OCI-LY1 (cell line): ENCODE results near the gene BOLA2B.

ENCODE experiments used
- CTCF ChIP-seq: fragments of 200-600 bp; sonication (generic), shearing (Covaris generic); IDR thresholded peaks from 2 replicates; pipeline ENCODE4 v1.5.1; 2017; ENCODE audit warnings: mild to moderate bottlenecking, antibody characterized with exemption, low read length, moderate library complexity, mixed read lengths
- EZH2 ChIP-seq: fragments of 200-600 bp; sonication (generic), shearing (Covaris generic); IDR thresholded peaks from 2 replicates; pipeline ENCODE4 v1.8.0; 2017; ENCODE audit warnings: borderline replicate concordance, mixed run types, mild to moderate bottlenecking, antibody characterized with exemption, low read length, moderate library complexity, mixed read lengths

- TF ChIP-seq CTCF (no peak), EZH2 (no peak)
Measured at GRCh38 chr16:30149250-30149930, 44.1 kb downstream of the BOLA2B start.
